ENCODE measurements around the gene SMIM5.

SMIM5 gene

DNA sequence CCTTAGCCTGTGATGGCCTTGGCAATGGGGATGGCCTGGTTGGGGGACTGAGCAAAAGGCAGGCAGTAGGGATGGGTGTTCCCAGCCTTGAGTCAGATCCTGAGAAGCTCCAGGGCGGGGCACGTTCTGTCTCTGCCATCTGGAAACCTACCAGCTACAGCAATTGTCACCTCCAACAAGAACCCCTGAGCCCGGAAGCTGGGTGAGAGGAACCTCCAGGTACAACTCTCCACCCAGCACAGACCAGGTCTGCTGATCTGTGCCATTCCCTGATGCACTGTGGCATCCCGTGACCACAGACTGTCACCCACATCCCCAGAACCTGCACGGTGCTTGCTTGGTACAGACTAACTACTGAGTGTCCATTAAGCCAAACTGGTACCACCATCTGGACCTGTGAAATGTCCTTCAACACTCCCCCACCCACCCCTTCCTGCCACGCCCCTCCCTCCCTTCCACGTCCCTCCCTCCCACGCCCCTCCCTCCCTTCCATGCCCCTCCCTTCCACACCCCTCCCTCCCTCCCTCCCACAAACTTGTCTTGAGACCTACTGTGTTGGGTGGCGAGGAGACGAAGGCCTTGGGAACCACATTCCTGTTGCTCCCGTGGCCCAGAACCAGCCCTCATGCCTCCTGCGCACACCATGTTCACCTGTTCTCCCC, 29.1 kb upstream of the SMIM5 start:
- DNase-seq, result no peak

DNA sequence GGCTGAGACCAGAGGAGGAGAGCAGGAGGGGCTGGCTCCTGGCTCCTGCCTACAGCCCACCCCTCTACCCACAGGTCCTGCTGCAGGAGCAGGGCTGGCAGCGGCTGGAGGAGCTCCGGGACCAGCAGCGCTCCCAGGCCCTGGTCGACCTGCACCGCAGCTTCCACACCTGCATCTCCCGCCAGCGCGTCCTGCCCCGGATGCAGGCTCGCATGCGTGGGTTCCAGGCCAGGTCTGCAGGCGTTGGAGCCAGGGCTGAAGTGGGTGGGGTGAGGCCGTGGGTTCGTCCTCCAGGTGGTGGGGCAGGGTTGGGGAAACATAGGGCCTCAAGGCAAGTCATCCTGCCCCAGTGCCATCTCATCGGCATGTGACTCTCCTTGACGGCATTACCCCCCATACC, 27.4 kb upstream of the SMIM5 start:
- DNase-seq, result no peak

GRCh38 chr17:75607086-75607485, 26.1 kb upstream of the SMIM5 start:
- DNase-seq, result no peak

GRCh38 chr17:75610103-75610984, 22.9 kb upstream of the SMIM5 start:
- no peak for DNase-seq

GRCh38 chr17:75611851-75612429, 21.3 kb upstream of the SMIM5 start:
- no peak for DNase-seq

DNA sequence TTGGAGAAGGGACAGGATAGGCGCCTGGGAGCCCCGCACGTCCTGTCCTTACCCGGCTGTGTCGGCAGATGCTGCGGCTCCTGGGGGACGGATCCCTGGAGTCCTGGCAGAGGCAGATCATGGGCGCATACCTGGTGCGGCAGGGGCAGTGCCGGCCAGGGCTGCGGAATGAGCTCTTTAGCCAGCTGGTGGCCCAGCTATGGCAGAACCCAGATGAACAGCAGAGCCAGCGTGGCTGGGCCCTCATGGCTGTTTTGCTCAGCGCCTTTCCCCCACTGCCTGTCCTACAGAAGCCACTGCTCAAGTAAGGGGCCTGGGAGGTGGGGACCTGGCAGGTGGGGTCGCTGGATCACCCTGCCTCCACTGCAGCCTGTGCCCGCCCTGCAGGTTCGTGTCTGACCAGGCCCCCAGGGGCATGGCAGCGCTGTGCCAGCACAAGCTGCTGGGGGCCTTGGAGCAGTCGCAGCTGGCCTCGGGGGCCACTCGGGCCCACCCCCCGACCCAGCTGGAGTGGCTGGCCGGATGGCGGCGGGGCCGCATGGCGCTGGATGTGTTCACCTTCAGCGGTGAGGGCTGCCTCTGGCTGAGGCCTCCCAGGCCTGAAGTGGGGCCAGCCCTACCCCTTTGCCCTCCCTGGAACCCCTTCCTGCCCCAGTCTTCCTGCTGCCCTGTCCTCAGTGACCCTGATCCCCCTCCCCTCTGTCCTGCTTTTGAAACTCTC, 20.2 kb upstream of the SMIM5 start:
- DNase-seq, result no peak

DNA sequence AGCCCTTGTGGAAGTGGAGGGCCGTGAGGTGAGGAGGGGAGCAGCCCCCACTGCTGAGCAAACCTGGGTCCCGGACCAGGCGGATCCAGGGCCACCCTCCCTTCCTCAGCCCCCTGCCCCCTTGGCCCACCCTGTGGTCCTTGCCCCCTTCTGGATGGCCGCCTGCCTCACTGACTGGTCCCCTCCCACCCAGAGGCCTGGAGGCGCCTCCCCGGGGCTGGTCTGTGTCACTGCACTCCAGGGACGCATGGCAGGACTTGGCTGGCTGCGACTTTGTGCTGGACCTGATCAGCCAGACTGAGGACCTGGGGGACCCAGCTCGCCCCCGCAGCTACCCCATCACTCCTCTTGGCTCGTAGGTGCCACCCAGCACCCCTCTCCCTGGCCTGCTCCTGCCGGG, 19.2 kb upstream of the SMIM5 start:
- no peak for DNase-seq

GRCh38 chr17:75614556-75615270, 18.5 kb upstream of the SMIM5 start:
- no peak for DNase-seq

DNA sequence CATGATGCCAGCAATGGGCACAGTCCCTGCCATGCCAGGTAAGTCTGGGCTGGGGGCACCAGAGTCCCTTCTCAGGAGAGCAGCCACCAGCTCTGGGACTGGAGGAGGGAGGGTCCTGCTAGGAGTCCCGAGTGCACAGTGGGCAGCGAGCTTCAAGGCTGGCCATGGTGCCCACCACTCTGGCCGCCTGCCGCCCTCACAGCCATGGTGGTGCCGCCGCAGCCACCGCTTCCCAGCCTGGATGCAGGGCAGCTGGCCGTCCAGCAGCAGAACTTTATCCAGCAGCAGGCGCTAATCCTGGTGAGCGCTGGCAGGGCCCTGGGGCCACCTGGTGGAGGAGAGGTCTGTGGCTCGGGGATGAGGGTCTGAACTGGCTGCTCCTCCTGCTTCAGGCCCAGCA, 17.9 kb upstream of the SMIM5 start:
- DNase-seq, result no peak

GRCh38 chr17:75616521-75617122, 16.6 kb upstream of the SMIM5 start:
- DNase-seq, result no peak

GRCh38 chr17:75617218-75617617, 16.0 kb upstream of the SMIM5 start:
- no peak for DNase-seq

DNA sequence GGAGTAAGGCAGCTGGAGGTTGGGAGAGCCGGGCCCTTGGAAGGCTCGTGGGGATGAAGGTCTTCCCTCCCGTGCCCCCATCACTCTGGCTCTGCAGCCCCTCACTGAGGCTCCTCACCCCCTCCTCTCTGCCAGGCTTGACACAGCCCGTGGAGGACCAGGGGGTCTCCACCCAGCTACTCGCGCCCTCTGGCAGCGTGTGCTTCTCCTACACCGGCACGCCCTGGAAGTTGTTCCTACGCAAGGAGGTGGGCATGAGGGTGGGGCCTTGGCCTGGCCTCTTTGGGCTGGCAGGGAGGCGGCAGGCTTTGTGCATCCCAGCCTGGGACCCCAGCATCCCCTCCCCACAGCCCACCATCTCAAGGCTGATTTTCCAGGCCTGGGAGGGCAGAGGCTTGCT, 15.6 kb upstream of the SMIM5 start:
- no peak for DNase-seq

- no peak for DNase-seq
These were observed 13.5 kb upstream of the SMIM5 start for GRCh38 chr17:75619506-75620431.

DNA sequence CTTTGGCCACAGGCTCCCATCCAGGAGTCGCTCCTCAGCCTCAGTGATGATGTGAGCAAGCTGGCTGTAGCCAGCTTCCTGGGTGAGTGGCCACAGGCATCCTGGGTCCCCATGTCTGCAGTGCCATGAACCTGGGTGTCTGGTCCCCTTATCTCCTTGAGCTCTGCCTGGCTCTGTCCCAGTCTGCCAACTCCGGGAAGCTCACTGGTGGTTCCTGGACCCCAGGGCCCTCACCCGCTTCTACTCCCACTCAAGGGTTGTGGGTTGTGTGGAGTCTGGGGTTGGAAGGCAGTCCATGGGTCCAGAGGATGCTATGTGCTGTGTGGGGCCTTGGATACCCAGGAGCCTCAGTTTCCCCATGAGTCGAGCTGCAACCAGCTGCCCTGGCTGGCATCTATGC, 11.7 kb upstream of the SMIM5 start:
- DNase-seq, result no peak

GRCh38 chr17:75622076-75622475, 11.2 kb upstream of the SMIM5 start:
- DNase-seq, result no peak

GRCh38 chr17:75622771-75623273, 10.4 kb upstream of the SMIM5 start:
- no peak for DNase-seq

GRCh38 chr17:75623386-75623785, 9.8 kb upstream of the SMIM5 start:
- no peak for DNase-seq

- DNase-seq, result no peak
These were observed 9.2 kb upstream of the SMIM5 start for GRCh38 chr17:75624021-75624420.

DNA sequence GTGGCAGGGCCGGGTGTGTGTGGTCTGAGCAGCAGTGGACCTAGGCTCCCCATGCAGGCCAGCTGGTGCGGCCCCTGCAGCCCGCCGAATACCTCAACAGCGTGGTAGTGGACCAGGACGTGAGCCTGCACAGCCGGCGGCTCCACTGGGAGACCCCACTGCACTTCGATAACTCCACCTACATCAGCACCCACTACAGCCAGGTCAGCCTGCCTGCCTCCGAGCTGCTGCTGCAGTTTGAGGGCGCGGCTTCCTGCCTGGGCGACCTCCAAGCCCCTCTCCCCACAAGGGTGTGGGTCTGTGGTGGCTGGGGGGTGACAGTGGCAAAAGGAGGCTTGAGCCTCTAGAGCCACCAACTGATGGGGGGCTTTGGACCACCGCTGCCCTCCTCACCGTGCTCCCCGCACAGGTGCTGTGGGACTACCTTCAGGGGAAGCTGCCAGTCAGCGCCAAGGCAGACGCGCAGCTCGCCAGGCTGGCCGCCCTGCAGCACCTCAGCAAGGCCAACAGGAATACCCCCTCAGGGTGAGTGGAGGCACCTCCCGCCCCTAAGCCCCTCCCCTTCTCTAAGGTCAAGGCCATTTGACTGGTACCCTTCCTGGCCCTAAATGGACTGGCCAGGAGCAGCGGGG, 8.4 kb upstream of the SMIM5 start:
- DNase-seq, result no peak

DNA sequence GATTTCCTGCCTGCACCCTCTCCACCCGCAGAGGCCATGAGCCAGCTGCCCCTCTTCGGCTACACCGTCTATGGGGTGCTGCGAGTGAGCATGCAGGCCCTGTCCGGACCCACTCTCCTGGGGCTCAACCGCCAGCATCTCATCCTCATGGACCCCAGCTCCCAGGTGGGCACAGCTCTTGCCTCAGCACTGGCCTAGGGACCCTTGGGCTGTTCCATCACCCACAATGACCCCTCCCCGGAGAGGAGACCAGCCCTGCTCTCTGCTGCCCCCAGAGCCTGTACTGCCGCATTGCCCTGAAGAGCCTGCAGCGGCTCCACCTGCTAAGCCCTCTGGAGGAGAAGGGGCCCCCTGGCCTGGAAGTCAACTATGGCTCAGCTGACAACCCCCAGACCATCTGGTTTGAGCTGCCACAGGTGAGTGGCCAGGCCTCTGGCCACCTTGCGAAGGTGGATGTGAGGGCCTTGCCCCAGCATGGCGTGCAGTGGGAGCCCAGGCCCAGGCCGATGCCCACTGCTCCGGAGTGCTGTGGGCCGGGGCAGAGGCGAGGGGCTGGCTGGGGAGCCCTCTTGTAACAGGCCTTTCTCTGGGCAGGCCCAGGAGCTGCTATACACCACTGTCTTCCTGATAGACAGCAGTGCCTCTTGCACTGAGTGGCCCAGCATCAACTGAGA, 7.3 kb upstream of the SMIM5 start:
- DNase-seq, result no peak

Data from NCI-H446 treated with DMSO at 0.1 percent for 48 hours (cell line).